HG02623 (cell line): Measurements from ENCODE around the gene SLCO1A2.
"Not testable (repeated sequence)": the region's sequence is repeated elsewhere in the genome, so short reads cannot be mapped to it uniquely, and the experiment has no call there.

Experiments used
- ATAC-seq: cut with Tn5 transposase; IDR thresholded peaks from one replicate; pipeline ENCODE4 v1.9.1; 2021; ENCODE audit warnings: moderate library complexity; ENCODE audit not compliant: unreplicated experiment

The SLCO1A2 gene, protein sequence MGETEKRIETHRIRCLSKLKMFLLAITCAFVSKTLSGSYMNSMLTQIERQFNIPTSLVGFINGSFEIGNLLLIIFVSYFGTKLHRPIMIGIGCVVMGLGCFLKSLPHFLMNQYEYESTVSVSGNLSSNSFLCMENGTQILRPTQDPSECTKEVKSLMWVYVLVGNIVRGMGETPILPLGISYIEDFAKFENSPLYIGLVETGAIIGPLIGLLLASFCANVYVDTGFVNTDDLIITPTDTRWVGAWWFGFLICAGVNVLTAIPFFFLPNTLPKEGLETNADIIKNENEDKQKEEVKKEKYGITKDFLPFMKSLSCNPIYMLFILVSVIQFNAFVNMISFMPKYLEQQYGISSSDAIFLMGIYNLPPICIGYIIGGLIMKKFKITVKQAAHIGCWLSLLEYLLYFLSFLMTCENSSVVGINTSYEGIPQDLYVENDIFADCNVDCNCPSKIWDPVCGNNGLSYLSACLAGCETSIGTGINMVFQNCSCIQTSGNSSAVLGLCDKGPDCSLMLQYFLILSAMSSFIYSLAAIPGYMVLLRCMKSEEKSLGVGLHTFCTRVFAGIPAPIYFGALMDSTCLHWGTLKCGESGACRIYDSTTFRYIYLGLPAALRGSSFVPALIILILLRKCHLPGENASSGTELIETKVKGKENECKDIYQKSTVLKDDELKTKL

DNA sequence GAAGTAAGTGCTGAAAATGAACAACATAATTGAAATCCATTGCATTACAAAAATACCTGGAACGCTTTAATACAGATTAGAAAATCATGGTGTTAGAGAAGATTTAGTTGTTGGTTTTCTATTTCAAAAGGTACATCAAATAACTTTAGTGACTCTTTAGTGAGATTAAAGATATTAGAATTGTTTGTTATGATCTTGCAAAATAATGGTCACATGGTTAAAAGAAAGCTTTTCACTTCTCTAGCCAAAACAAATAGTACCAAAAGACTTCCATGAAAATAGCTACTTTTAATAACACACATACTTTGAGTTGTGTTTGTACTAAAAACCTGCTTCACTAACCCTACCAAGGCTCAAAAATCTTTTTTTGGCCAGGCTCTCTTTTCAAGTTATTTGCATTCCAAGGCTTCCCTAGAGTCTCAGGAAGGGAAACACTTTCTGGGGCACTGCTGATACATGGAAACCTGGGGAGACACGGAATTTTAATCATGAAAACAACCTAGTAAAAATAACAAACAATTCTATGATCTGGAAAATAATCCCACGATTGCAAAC, at the start of gene SLCO1A2:
Gene SLCO1A2 (minus strand): TSS at position 147 of the 555 bp plus-strand sequence. CDS start 270 bp downstream, outside the sequence.
- no peak for ATAC-seq

DNA sequence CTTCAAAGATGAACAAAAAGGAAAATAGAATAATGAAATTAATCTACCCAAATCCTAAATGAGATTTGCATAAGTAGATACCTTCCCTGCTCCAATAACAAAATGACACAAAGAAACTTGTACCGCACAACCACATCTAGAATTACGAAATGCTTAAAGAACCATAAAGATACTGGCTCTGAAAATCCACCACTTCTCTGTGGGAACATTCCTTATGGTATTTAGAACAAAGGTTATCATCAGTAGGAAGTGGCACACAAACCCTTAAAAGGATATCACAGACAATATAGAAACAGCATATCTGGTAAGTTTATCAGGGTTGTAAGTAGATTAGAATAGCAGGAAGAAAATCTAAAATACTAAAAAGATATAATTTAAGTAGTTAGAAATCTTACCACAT, 49.5 kb upstream of the SLCO1A2 start:
- ATAC-seq = no peak

DNA sequence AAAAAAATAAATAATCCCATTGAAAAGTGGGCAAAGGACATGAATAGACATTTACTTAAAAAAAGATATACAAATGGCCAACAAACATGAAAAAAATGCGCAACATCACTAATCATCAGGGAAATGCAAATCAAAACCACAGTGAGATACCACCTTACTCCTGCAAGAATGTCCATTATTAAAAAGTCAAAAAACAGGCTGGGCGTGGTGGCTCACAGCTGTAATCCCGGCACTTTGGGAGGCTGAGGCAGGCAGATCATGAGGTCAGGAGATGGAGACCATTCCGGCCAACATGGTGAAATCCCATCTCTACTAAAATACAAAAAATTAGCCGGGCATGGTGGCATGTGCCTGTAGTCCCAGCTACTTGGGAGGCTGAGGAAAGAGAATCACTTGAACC, 46.6 kb upstream of the SLCO1A2 start:
- not testable (repeated sequence) for ATAC-seq

DNA sequence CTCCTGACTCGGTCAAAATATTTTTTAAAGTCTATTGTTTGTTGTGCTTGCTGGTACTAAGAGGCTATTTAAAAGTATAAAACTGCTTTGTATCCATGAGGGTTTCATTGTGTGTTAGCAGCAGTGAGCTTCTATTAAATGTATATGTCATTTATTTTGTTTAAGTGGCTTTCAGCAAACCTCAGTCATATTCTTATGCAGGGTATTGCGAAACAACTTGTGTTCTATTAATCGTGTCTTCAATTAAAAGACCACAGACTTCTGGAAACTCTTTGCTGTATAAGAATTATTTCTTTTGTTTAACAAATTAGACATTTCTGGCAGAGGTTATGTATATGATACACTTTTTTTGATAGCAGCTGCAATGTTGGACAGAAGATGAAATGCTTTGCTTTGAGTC, 44.5 kb upstream of the SLCO1A2 start:
- ATAC-seq = no peak

DNA sequence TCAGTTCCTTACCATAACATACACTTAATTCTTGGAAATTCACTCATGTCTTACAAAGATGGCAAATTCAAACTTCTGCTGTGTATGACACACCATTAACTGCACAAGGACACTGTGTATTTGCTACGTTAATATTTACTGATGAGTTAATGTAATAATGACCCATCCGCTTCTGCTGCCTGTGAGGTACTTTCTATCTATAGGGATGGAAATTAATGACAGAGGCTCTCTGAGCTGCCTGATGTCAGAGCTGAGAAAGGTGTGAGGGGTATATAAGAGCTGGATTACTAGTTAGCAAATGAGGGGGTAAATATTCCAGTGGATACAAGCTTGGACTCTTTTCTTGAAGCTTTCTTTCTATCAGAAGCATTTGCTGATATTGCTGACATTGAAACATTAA, 37.9 kb upstream of the SLCO1A2 start, which contains the start of gene IAPP:
Gene IAPP (plus strand): TSS at position 301 of the 400 bp plus-strand sequence. CDS start 450 bp downstream, outside the sequence.
- no peak for ATAC-seq

DNA sequence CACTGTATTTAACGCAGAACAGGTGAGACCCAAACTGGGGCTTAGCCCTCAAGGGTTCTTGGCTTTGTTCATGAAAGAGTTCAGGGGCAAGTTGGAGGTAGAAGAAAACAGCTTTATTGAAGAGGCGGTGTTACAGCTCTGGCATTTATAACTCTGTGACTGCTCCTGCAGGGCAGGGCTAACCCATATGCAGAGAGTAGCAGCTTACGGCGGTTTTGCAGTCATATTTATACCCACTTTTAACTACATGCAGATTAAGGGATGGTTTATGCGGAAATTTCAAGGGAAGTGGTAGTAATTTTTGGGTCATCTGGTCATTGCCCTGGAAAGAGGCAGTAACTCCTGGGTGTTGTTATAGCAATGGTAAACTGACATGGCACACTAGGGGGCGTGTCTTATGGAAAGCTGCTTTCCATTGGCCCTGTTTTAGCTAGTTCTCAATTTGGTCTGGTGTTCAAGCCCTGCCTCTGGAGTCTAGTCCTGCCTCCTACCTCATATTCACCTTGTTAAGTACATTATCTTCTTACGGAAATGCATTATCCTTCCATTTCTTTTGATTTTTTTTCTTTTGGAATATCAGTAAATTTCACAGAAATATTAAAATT, 36.2 kb upstream of the SLCO1A2 start:
- no peak for ATAC-seq

DNA sequence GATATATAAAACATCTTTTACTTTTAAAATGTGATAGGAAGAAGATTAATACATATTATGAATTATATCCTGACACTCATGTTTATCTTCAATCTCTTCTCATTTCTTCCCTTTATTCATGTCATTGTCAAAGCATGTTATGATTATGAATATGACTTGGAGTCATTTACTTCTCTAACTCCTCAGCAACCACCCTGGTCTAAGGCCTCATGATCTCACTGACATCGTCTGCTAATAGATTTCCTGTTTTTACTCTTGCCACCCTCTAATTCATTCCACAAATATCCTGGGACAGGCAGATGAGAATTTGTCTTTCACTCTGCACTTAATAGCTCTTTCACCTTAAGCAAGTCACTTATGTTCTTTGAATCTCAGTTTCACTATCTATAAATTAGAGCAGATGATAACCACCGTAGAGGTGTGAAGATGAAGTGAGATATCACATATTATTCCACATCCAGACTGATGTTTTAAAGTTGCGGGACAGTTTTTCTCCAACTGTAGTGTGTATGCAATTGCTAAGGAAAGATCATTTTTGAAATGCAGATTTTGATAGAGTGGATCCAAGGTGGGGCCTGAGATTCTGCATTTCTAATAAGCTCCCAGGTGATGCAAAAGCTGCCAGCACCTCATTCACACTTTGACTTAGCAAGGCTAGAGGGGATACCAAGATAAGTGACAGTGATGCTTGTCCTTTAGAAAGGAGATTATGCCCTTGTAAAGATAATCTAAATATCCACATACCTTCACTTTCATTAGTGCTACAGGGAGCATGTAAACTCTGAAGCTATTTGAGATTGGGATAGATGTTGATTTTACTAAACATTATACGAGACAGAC, 34.6 kb upstream of the SLCO1A2 start:
- ATAC-seq = no peak

DNA sequence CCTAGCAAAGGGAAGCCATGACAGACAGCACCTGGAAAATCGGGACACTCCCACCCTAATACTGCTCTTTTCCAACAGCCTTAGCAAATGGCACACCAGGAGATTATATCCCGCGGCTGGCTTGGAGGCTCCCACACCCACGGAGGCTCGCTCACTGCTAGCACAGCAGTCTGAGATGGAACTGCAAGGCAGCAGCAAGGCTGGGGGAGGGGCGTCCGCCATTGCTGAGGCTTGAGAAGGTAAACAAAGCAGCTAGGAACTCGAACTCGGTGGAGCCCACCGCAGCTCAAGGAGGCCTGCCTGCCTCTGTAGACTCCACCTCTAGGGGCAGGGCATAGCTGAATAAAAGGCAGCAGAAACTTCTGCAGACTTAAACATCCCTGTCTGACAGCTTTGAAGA, 25.9 kb upstream of the SLCO1A2 start:
- not testable (repeated sequence) for ATAC-seq

DNA sequence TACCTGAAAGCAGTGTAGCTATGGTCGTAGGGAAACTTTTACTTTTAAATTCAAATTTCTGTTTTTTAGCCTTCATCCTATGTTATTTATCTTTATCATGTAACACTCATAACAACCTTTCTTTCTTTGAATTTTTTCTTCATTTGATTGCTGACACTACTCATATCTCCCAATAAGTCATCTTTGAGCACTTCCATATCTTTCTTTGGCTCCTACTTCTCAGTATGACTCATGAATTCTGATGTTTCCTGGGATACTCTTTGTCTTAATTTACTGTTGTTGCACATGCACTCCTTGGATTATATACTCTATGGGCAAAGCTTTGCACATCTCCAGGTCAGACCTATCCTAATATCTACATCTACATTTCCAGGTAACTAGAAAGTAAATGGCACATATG, 19.9 kb upstream of the SLCO1A2 start:
- no peak for ATAC-seq

DNA sequence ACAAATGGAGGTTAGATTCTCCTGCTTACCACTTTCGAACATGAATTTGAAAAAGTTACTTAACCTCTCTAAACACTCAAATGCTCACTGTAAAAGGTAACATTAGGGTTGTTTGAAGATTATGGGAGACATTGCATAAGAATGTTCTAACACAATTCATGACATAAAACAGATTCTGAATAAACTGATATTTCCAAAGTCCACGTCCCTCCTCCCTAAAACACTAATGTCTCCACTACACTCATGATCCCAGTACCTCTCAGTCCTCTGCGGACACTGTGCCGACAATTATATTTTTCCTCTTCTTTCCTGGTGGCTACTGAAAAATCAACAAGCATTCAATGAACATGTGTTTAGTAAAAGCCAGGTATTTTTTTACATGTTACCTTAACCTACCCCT, 19.2 kb upstream of the SLCO1A2 start:
- ATAC-seq = no peak

DNA sequence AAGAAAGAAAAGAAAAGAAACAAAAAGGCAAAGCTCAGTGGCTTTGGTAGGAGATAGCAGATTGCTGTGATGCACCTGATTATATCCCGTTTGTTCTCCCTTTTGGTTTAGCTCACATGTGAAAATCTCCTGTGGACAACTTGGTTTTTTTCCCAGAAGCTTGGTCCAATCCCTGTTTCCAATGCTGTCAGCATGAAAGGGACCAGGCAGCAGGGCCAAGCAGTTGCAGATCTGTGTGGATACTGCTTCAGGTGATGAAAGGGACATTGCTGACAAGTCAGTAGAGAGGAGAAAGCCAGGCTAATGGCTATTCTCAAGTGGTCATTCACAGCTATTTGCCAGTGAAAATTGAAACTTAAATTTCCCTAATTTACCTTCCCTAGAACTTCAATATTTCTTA, 18.8 kb upstream of the SLCO1A2 start:
- no peak for ATAC-seq

DNA sequence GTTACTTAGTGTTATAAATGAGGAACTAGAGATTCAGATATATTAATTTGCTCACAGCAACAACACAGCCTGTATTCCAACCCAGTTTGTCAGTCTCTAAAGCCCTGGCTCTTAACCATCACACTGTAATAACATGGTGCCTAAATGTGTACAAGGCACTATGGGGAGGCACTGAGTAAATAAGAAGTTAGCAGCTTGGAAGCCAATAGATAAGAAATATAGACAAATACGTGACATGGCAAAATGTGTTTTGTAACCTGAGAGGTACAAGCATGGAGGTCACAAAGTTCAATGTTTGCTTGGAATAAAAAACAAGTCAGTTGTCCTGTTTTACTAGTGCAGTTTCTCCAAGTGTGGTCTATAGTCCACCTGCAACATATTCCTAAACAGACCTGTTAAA, 16.3 kb upstream of the SLCO1A2 start:
- ATAC-seq = no peak

DNA sequence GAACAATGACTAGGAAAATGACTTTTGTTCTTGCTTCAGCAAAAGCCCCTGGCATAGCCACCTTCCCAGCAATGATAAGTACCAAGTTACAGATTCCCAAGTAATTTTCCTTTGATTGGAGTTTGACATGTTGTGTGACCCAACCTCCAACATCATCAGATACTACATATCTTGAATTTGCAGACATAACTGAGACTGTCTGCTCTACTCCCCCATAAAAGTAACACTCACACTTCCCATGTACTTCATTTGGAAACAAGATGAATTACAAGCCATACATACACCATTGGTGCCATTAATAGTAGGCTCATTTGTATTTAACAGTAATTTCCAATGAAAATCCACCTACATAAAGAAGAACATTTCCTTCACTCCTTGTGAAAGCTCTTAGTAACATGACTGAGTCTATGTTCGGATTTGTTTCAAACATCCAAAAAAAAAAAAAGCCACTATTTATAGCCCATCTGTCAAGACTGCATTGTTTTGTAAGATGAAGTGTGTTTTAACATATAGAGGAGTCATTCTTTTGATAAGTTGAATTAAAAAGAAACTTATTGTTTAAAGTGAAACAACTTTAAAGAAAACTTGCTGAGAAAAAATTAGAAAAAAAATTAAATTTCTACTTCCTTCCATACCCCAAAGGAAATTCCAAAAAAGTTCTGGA, 12.0 kb upstream of the SLCO1A2 start:
- ATAC-seq = no peak

DNA sequence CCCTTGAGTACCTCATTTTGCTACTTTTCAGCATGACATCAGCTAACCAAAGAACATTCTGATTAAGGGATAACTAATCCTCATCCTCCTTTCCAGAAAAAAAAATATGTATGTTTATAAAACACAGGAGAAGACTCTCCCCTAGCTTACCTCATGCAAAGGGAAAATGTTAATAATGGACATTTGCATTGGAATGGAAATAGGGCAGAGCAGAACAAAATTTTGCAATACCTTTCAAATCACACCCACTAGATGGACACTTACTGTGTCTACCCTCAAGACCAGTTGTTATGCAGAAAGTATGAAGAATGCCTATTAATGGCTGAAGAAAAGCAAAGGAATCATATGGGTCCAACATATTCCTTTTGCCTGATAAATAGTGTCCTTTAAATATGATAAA, 8.9 kb upstream of the SLCO1A2 start:
- no peak for ATAC-seq

DNA sequence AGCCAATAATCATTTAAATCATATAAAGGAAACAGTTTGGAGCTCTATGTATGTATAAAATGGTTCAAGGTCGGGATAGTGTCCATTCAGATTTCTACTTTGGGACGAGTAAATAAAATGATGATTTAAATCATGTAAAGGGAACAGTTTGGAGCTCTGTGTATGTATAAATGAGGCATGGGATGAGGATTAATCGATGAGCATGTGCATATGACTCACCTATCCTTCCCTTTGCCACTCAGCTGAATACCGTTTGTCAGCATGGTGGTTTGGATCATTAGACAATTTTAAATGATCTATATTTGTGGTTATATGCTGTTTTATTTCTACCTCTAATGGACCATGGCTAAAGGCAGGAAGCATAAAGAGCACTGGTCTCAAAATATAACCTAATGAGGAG, 7.1 kb upstream of the SLCO1A2 start:
- ATAC-seq = no peak

DNA sequence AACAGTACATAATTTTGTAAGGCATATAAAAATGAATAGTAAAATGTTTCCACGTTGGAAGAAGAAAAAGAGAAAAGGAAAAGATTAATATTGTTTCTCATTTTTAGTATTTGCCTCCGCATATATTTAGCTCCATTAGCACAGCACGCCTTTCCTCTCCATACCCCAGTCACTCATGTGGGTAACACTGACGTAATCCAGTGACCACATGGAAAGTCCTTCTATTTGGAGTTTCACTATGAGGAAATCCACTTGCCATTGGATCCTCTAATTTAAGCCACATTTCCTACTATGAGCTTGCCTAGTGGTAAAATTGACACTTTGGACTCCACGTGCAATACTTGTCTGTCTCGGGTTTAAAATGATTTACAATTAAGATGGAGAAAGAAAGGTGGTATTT, 5.7 kb upstream of the SLCO1A2 start:
- no peak for ATAC-seq

DNA sequence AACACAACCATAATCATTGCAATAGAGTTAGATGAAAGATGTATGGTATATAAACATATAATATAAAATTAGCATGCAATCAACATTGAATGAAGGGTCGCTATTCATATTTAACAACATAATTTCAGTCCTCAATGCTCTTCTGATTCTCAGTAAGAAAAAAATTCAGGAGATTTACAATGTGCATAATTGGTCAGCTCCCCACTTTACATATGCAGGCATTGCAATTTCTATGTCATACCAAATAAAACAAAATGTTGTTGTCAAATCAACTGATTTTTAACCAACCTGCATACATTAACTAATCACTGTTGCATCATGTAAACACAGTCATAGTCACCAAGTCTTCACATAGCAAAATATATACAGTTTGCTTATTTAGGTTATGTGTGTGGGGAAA, 5.2 kb upstream of the SLCO1A2 start:
- no peak for ATAC-seq

DNA sequence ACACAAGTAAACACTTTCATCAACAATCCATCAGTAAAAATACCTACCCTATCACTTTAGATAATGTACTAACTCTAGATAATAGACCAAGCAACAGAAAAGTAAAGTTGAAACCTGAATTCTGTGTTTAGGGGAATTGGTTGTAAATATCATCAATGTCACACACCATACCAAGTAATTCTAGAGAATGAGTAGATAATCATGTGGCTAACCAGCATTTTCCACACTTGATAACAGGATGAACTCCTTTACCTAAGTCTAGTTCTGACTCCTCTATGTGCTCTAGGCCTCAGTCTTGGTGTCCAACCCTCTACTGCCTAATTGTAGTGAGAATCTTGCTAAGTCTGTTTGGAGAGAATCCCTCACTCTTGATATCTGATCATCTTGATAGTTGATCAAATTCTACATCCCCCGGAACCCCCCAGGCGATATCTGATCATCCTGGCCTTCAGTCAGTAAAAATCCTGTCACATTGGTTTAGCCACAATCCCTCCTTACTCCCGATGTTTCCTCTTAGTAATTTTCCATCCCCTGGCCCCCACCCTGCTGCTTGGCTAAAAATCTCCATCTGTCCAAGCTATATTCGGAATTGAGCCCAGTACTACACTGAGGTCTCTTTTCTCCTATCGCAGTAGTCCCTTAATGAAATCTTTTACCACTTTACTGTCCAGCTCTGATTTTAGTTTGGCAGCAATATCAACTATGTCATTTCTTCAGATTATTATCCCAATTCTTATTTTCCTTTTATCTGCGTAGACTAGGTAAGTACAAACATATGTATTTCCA, 3.4 kb upstream of the SLCO1A2 start:
- ATAC-seq = no peak

DNA sequence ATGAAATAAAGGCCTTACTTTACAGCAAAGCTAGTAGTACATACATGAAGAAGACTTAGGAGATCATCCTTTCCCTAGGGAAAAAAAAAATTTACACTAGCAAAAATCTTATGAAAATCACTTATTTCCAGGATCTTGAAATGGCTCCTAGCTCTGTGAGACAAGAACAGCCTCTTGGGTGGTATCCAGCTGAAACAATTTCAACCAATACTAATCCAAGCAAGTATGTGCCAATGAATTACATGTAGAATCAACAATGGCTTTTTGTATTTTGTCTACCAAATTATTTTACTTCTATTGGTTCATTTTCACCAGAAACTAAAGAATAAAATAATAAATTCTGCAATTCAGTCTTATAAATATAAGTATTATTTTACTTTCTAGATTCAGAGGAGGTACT, 2.7 kb upstream of the SLCO1A2 start:
- no peak for ATAC-seq
